B cell (primary cell): ENCODE data around the gene WNT16. TPM values are rescaled to one million over a fixed set of nuclear protein-coding genes. Genes with fewer than 3 reads are reported as not detected.

Experiments used
- ATAC-seq: fragments of 200-7000 bp; cut with Tn5 transposase; one replicate; pipeline ENCODE4 v1.10.0; 2021; ENCODE audit warnings: low read depth, mild to moderate bottlenecking, moderate number of reproducible peaks, moderate library complexity
- CTCF ChIA-PET: fragments of 350-600 bp; sonication (Branson Sonifier 250); formaldehyde crosslinking; loops from one replicate; lab custom pipeline; 2021; ENCODE audit warnings: antibody characterized with exemption, inconsistent platforms; lab: Charles Lee
- POLR2A ChIA-PET: fragments of 350-600 bp; sonication (Branson Sonifier 250); formaldehyde crosslinking; loops from one replicate; lab custom pipeline; 2021; ENCODE audit warnings: antibody characterized with exemption; lab: Charles Lee
- DNase-seq: peaks from one replicate; pipeline ENCODE4 v3.0.0; 2013
- H2AFZ ChIP-seq: 2 replicates; pipeline ENCODE4 v1.6.1; 2012; ENCODE audit warnings: mild to moderate bottlenecking, low read depth, low read length; ENCODE audit not compliant: insufficient read depth, poor library complexity, severe bottlenecking
- H3K27ac ChIP-seq, 2 donors: 1 replicate in 1 of 2; 2 replicates in 1 of 2; pipeline ENCODE4 v1.5.1; 2012 to 2013; ENCODE audit warnings: low read length in 2 of 2, mild to moderate bottlenecking in 2 of 2, moderate library complexity in 1 of 2
- H3K27me3 ChIP-seq, 4 experiments: fragments of 200-600 bp in 1 of 4; sonication (generic) in 1 of 4; replicated peaks in 1 of 4; 1 replicate in 2 of 4; 2 replicates in 2 of 4; pipeline versions ENCODE4 v1.6.1 to v1.7.0; 2013 to 2016; ENCODE audit warnings: low read length in 3 of 4, mild to moderate bottlenecking in 2 of 4, mixed read lengths in 1 of 4, moderate library complexity in 1 of 4; ENCODE audit not compliant: insufficient read depth in 4 of 4, control insufficient read depth in 3 of 4; ENCODE audit errors: control extremely low read depth in 1 of 4
- H3K36me3 ChIP-seq, 2 experiments: replicated peaks in 1 of 2; 1 replicate in 1 of 2; 2 replicates in 1 of 2; pipeline versions ENCODE4 v1.6.1 to v1.7.1; 2013; ENCODE audit warnings: low read length in 1 of 2; ENCODE audit not compliant: insufficient read depth in 2 of 2, control insufficient read depth in 1 of 2; ENCODE audit errors: control extremely low read depth in 1 of 2, extremely low read depth in 1 of 2
- H3K4me1 ChIP-seq, 2 donors: fragments of 200-600 bp in 1 of 2; sonication (generic) in 1 of 2; 1 replicate in 1 of 2; 2 replicates in 1 of 2; pipeline versions ENCODE4 v1.5.1 to v1.6.1; 2013 to 2017; ENCODE audit warnings: low read length in 2 of 2; ENCODE audit not compliant: control insufficient read depth in 2 of 2, insufficient read depth in 2 of 2
- H3K4me2 ChIP-seq: replicated peaks from 2 replicates; pipeline ENCODE3; 2012; ENCODE audit warnings: mild to moderate bottlenecking, low read depth, low read length; ENCODE audit not compliant: poor library complexity, severe bottlenecking
- H3K4me3 ChIP-seq, 5 experiments: fragments of 200-600 bp in 1 of 5; sonication (generic) in 1 of 5; 1 replicate in 3 of 5; 2 replicates in 2 of 5; pipeline versions ENCODE4 v1.5.1 to v1.7.0; 2011 to 2016; ENCODE audit warnings: low read length in 4 of 5, mild to moderate bottlenecking in 4 of 5, low read depth in 2 of 5, control low read depth in 1 of 5, moderate library complexity in 1 of 5; ENCODE audit not compliant: insufficient read depth in 1 of 5; ENCODE audit errors: control extremely low read depth in 1 of 5, extremely low read depth in 1 of 5
- H3K79me2 ChIP-seq: fragments of 200-600 bp; sonication (generic); one replicate; pipeline ENCODE4 v1.6.0; 2016; ENCODE audit warnings: low read length; ENCODE audit not compliant: control insufficient read depth, insufficient read depth
- H3K9ac ChIP-seq: fragments of 200-600 bp; sonication (generic); 2 replicates; pipeline ENCODE4 v1.6.1; 2017; ENCODE audit warnings: mild to moderate bottlenecking, low read length, moderate library complexity
- H3K9me3 ChIP-seq, 3 donors: one replicate each; pipeline versions ENCODE4 v1.6.1 to v1.7.1; 2013; ENCODE audit warnings: low read length in 2 of 3; ENCODE audit not compliant: control insufficient read depth in 2 of 3, insufficient read depth in 1 of 3; ENCODE audit errors: control extremely low read depth in 1 of 3
- H4K20me1 ChIP-seq: 2 replicates; pipeline ENCODE4 v1.6.0; 2012; ENCODE audit warnings: mild to moderate bottlenecking, low read length; ENCODE audit not compliant: insufficient read depth, control insufficient read depth, poor library complexity, severe bottlenecking
- H3K27ac Mint-ChIP-seq: one replicate; pipeline ENCODE4 v1.8.0; 2021; ENCODE audit warnings: mixed read lengths
- H3K27me3 Mint-ChIP-seq: one replicate; pipeline ENCODE4 v1.8.0; 2021; ENCODE audit warnings: mixed read lengths
- H3K4me1 Mint-ChIP-seq: one replicate; pipeline ENCODE4 v1.8.0; 2021; ENCODE audit warnings: mixed read lengths
- H3K4me3 Mint-ChIP-seq: one replicate; pipeline ENCODE4 v1.8.0; 2021; ENCODE audit warnings: mixed read lengths
- H3K9me3 Mint-ChIP-seq: one replicate; pipeline ENCODE4 v1.8.0; 2022; ENCODE audit warnings: mixed read lengths; ENCODE audit not compliant: insufficient read depth
- EZH2 ChIP-seq: IDR thresholded peaks from 2 replicates; pipeline ENCODE4 v1.6.1; 2012; ENCODE audit warnings: borderline replicate concordance, low read depth, mild to moderate bottlenecking, moderate library complexity, low read length; ENCODE audit not compliant: insufficient read depth, poor library complexity, severe bottlenecking
- WGBS: methylation state at CpG from one replicate; pipeline ENCODE4 v1.1.5; 2013; ENCODE audit warnings: missing lambda C conversion rate; ENCODE audit not compliant: insufficient coverage; 5-methylcytosine and 5-hydroxymethylcytosine counted together
- intact Hi-C: fragments of 100-400 bp; cut with micrococcal nuclease; formaldehyde crosslinking; loops from one replicate; pipeline ENCODE4 v1.10.0; 2022
- polyA plus RNA-seq: library from polyadenylated mRNA; depleted of rRNA; stranded (reverse); fragments of >200 nt; gene quantifications from 2 replicates; pipeline ENCODE4 v1.2.3, GENCODE V29; 2012
- total RNA-seq, 2 donors: library from RNA; stranded (reverse); fragments of 120-200 nt in 1 of 2; gene quantifications; 1 replicate in 1 of 2; 2 replicates in 1 of 2; pipeline versions ENCODE4 v1.2.3 to v1.2.4, GENCODE V29; 2013 to 2022
- TF ChIP-seq, protein P1 (sequence below): fragments of 200-600 bp; IDR thresholded peaks from one replicate; pipeline ENCODE4 v1.8.0; 2022; ENCODE audit warnings: antibody characterized with exemption, mild to moderate bottlenecking

The WNT16 gene
- total and polyA plus RNA-seq, 2 donors (not counting 1 experiment from before 2014, with no cell fraction given), result 4.2 to 6.9 TPM

DNA sequence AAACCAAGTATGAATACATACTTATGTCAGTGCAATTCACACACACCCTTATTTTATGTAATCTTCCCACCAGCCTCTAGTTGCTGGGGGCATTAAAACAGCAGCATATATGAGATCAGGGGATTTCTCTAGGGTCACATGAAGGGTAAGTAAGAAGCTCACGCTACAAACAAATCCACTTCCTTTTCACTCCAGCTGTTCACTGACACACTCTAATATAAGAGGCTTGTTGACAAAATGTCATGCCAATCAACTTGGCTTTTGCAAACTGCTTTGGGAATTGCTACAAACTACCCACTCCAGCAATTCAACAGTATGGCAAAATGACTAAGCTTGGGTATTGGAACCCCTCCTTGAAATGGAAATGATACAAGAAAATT lies 57.0 kb downstream of the WNT16 start:
- WGBS, result no CpG with 5 or more reads among the region's 1 CpG
- no peaks in the 10 kb centered on the region for H3K9me3 ChIP-seq
- peak; percentile 89 for ATAC-seq
- TF ChIP-seq EZH2, result no peak
- TF ChIP-seq, protein P1, sequence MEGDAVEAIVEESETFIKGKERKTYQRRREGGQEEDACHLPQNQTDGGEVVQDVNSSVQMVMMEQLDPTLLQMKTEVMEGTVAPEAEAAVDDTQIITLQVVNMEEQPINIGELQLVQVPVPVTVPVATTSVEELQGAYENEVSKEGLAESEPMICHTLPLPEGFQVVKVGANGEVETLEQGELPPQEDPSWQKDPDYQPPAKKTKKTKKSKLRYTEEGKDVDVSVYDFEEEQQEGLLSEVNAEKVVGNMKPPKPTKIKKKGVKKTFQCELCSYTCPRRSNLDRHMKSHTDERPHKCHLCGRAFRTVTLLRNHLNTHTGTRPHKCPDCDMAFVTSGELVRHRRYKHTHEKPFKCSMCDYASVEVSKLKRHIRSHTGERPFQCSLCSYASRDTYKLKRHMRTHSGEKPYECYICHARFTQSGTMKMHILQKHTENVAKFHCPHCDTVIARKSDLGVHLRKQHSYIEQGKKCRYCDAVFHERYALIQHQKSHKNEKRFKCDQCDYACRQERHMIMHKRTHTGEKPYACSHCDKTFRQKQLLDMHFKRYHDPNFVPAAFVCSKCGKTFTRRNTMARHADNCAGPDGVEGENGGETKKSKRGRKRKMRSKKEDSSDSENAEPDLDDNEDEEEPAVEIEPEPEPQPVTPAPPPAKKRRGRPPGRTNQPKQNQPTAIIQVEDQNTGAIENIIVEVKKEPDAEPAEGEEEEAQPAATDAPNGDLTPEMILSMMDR, result no peak
- H3K36me3 ChIP-seq, result peaks cover 0 to 4% of the 10 kb centered on the region in 2 experiments
- H3K27ac Mint-ChIP-seq, result peak overlapping the region; percentile 96
- H3K27me3 ChIP-seq, result no peaks in the 10 kb centered on the region
- CTCF ChIA-PET, result interaction anchor here (0.6 to 6.2 kb wide), 7 partner anchors 11 to 145 kb away, joined by 3 to 71 read pairs (median 16); partner anchors contain the start of gene FAM3C
- DNase-seq, result peak; percentile 89
- H3K4me1 ChIP-seq, result peaks cover 89 to 96% of the 10 kb centered on the region in 2 donors
- H4K20me1 ChIP-seq, result no peaks in the 10 kb centered on the region
- peak overlapping the region; percentile 79 for H3K4me3 Mint-ChIP-seq
- H3K27ac ChIP-seq, result peak overlapping the region; percentile 96 to 99
- intact Hi-C loops, result loop anchor here (1.0 to 5.0 kb wide), 3 partner anchors 8 to 203 kb away; partner anchors contain the start of gene FAM3C
- no peaks in the 10 kb centered on the region for H3K27me3 Mint-ChIP-seq
- POLR2A ChIA-PET, result interaction anchor here (0.8 to 2.6 kb wide), 4 partner anchors 10 to 56 kb away, joined by 3 to 26 read pairs (median 3); partner anchors contain the start of gene FAM3C
- H2AFZ ChIP-seq, result peak overlapping the region; percentile 22
- peak overlapping the region in 1 of 5 experiments; percentile 37 for H3K4me3 ChIP-seq
- H3K4me1 Mint-ChIP-seq, result peaks cover 92% of the 10 kb centered on the region
- H3K4me2 ChIP-seq, result peak overlapping the region; percentile 58
- H3K9me3 Mint-ChIP-seq, result no peaks in the 10 kb centered on the region
- peaks cover 100% of the 10 kb centered on the region for H3K79me2 ChIP-seq
- H3K9ac ChIP-seq, result peak overlapping the region; percentile 56

DNA sequence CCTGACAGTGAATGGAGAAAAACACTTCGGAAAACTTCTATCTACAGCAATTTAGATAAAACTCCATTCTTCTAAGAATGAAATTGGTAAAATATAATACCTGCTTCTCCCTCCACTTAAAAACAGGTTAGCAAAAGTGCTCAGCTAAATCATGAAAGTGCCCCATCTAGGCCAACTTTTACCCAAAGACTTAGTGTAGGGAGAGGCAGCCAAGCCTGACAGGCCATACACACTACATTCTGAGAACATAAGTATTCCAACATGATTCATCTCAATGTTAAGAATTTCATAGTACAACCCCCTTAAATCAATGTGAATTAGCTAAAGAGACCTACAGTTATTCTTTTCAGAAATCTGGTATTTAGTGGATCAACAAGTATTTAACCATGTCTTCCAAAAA lies 60.1 kb downstream of the WNT16 start:
- ChIA-PET CTCF (interaction anchor here (1.1 to 4.2 kb wide), 5 partner anchors 8 to 159 kb away, joined by 4 to 71 read pairs (median 8); partner anchors contain the start of gene FAM3C), POLR2A (interaction anchor here (1.2 to 1.9 kb wide), 2 partner anchors 14 to 17 kb away, joined by 3 to 4 read pairs; no protein-coding TSS in a partner anchor)
- H3K4me1 ChIP-seq, result peaks cover 79 to 91% of the 10 kb centered on the region in 2 donors
- Mint-ChIP-seq H3K4me1 (peaks cover 93% of the 10 kb centered on the region), H3K27me3 (no peaks in the 10 kb centered on the region), H3K27ac (peak overlapping the region; percentile 88), H3K9me3 (no peaks in the 10 kb centered on the region), H3K4me3 (peak overlapping the region; percentile 68)
- no peaks in the 10 kb centered on the region for H3K9me3 ChIP-seq
- H3K27me3 ChIP-seq, result no peaks in the 10 kb centered on the region
- DNase-seq (no peak), ATAC-seq (no peak)
- peak overlapping the region; percentile 51 to 99 for H3K27ac ChIP-seq
- peak overlapping the region; percentile 12 for H3K9ac ChIP-seq
- WGBS, result no CpG with 5 or more reads among the region's 1 CpG
- peak overlapping the region; percentile 38 for H3K4me2 ChIP-seq
- intact Hi-C loops, result loop anchor here (5.0 kb wide), 1 partner anchor 207 kb away; no protein-coding TSS in a partner anchor
- H3K36me3 ChIP-seq, result peaks cover 6 to 10% of the 10 kb centered on the region in 2 experiments
- TF ChIP-seq EZH2, result no peak
- TF ChIP-seq, protein P1, result no peak
- H2AFZ ChIP-seq, result no peak overlapping the region
- no peaks in the 10 kb centered on the region for H4K20me1 ChIP-seq
- peaks cover 100% of the 10 kb centered on the region for H3K79me2 ChIP-seq
- H3K4me3 ChIP-seq, result no peak overlapping the region
